Duodenal mucosa (tissue), 2 donors: Measurements from ENCODE around the gene USP48.

Experiments
- H3K27ac ChIP-seq: one replicate; pipeline ENCODE4 v1.7.0; 2013; ENCODE audit warnings: low read depth, low read length
- H3K27me3 ChIP-seq, 2 donors: one replicate each; pipeline ENCODE4 v1.7.0; 2013; ENCODE audit warnings: low read length in 2 of 2, control low read depth in 1 of 2; ENCODE audit not compliant: insufficient read depth in 2 of 2, control insufficient read depth in 1 of 2
- H3K36me3 ChIP-seq, 2 donors: one replicate each; pipeline ENCODE4 v1.7.0; 2013; ENCODE audit warnings: low read length in 2 of 2, control low read depth in 1 of 2; ENCODE audit not compliant: insufficient read depth in 2 of 2, control insufficient read depth in 1 of 2
- H3K4me1 ChIP-seq, 2 donors: one replicate each; pipeline ENCODE4 v1.7.0; 2013; ENCODE audit warnings: low read length in 2 of 2, control low read depth in 1 of 2; ENCODE audit not compliant: insufficient read depth in 2 of 2, control insufficient read depth in 1 of 2
- H3K4me3 ChIP-seq, 2 donors: one replicate each; pipeline ENCODE4 v1.7.0; 2013; ENCODE audit warnings: low read length in 2 of 2, low read depth in 1 of 2
- H3K9ac ChIP-seq, 2 donors: one replicate each; pipeline ENCODE4 v1.7.0; 2013; ENCODE audit warnings: low read length in 2 of 2, low read depth in 1 of 2
- H3K9me3 ChIP-seq, 2 donors: one replicate each; pipeline ENCODE4 v1.7.0; 2013; ENCODE audit warnings: low read length in 2 of 2, control low read depth in 1 of 2; ENCODE audit not compliant: control insufficient read depth in 1 of 2

Gene USP48

GRCh38 chr1:21734526-21734925 lies 48.4 kb downstream of the USP48 start:
- H3K27me3 ChIP-seq: no peaks in the 10 kb centered on the region
- no peaks in the 10 kb centered on the region for H3K4me1 ChIP-seq
- no peak overlapping the region for H3K9ac ChIP-seq
- peaks cover 28 to 53% of the 10 kb centered on the region in 2 donors for H3K36me3 ChIP-seq
- H3K9me3 ChIP-seq: no peaks in the 10 kb centered on the region
- no peak overlapping the region for H3K4me3 ChIP-seq
- H3K27ac ChIP-seq: no peak overlapping the region

DNA sequence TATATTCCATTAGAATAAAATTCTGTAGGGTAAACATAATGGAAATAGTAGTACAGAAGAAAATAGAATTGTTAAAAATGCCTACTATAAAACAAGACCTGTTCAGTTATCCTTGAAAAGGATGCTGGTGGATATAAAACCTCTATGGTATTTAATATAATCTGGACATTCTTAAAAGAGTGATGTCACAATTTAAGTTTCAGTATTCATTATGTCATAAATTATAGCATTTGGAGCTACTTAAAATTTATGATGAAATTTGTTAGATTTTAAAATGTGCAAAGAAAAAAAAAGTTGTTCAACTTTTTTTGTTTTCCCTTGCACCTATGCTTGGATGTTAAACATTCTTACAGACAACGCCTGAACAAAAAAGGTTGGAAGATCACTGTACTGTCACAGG lies 50.3 kb downstream of the USP48 start:
- Histone ChIP-seq H3K9me3 (no peaks in the 10 kb centered on the region), H3K27me3 (no peaks in the 10 kb centered on the region), H3K27ac (no peak overlapping the region), H3K4me3 (no peak overlapping the region), H3K9ac (no peak overlapping the region), H3K4me1 (no peaks in the 10 kb centered on the region), H3K36me3 (peaks cover 33 to 63% of the 10 kb centered on the region in 2 donors)

DNA sequence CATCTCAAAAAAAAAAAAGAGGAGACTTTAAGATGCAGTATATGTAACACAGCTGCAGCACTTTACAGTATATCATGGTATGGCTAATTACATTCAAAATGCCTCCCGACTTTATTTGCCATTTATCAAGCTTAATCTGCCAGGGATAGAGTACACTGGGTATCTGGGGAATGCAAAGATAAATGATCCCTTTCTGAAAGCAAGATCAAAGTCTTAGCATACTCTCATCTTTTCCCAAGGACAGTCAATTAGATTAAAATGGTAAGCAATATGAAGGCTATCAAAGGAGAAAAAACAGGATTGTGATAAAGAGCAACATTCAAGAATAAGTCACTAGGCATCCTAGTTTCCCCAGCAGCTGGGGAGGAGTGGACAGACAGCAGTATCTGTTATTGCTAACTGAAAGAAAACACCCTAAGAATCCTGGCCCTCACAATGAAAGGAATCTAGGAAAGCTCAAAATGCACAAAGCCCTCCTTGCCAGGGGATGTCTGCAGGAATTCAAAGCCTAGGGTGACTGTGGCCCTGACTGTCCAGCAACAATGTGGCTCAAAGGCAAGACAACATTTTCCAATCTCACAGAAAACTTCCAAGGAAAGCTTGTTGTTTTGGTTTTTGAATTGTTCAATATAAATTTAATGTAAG lies 57.1 kb downstream of the USP48 start:
- Histone ChIP-seq H3K4me1 (no peaks in the 10 kb centered on the region), H3K4me3 (no peak overlapping the region), H3K36me3 (peaks cover 9 to 52% of the 10 kb centered on the region in 2 donors), H3K9ac (no peak overlapping the region), H3K27me3 (no peaks in the 10 kb centered on the region), H3K27ac (no peak overlapping the region), H3K9me3 (no peaks in the 10 kb centered on the region)

- Histone ChIP-seq H3K4me1 (no peaks in the 10 kb centered on the region), H3K27ac (no peak overlapping the region), H3K36me3 (peaks cover 14 to 63% of the 10 kb centered on the region in 2 donors), H3K9ac (no peak overlapping the region), H3K4me3 (no peak overlapping the region), H3K9me3 (no peaks in the 10 kb centered on the region), H3K27me3 (no peaks in the 10 kb centered on the region)
Measured at GRCh38 chr1:21724570-21724969, 58.4 kb downstream of the USP48 start.

DNA sequence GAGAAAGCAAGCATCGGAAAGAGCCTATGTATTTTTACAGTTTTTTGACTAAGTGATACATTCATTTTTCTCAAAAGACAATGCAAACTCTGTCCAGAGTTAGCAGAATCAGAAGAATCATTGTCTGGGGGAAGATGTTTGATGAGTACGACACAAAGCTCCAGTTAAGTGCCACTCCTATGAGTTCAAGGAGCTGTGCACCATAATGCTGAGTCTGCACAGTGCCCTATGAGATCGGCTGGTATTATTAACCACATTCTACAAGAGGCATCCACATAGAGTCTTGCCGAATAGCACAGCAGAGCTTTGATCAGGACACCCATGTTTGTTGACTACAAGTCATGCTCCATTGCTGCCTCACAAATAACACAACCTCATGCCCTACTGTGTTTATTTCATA lies 58.9 kb downstream of the USP48 start:
- Histone ChIP-seq H3K27ac (no peak overlapping the region), H3K4me1 (no peaks in the 10 kb centered on the region), H3K9ac (no peak overlapping the region), H3K36me3 (peaks cover 14 to 63% of the 10 kb centered on the region in 2 donors), H3K4me3 (no peak overlapping the region), H3K27me3 (no peaks in the 10 kb centered on the region), H3K9me3 (no peaks in the 10 kb centered on the region)

DNA sequence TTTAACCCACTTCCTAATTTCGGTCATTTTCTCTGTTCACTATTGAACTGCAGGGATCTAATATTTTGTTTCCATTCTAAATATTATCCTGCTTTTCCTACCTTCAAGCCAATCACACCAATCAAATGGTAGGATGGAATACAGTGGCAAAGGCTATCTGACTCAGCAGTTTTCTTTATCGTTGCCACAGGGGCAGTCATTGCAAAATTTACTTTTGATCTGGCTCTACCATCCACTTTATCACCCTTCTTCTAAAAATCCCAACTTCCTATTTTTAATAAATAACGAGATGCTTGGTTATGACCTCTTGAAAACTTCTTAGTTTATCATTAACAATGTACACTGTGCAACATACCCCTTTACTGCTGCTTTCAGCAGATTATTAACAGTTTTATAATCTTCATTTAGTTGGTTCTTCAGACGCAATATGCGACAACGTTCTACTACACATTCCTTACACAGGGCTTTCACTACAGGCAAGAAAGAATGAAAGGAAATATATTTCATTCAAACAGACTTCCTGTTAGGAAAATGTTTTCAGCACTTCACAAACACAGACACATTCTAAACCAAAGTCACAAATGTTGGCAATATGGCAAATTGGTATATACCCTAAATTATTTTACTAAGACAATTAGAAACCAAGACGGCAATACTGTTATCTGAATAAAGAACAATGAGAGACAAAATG lies 61.5 kb downstream of the USP48 start:
- no peak overlapping the region for H3K9ac ChIP-seq
- H3K9me3 ChIP-seq: no peaks in the 10 kb centered on the region
- H3K27ac ChIP-seq: no peak overlapping the region
- H3K27me3 ChIP-seq: no peaks in the 10 kb centered on the region
- peaks cover 11 to 62% of the 10 kb centered on the region in 2 donors for H3K36me3 ChIP-seq
- no peak overlapping the region for H3K4me3 ChIP-seq
- no peaks in the 10 kb centered on the region for H3K4me1 ChIP-seq

GRCh38 chr1:21716169-21716568 lies 66.8 kb downstream of the USP48 start:
- Histone ChIP-seq H3K27me3 (no peaks in the 10 kb centered on the region), H3K9ac (no peak overlapping the region), H3K4me3 (no peak overlapping the region), H3K27ac (no peak overlapping the region), H3K4me1 (no peaks in the 10 kb centered on the region), H3K9me3 (no peaks in the 10 kb centered on the region), H3K36me3 (peaks cover 18 to 66% of the 10 kb centered on the region in 2 donors)

GRCh38 chr1:21707891-21708290 lies 75.1 kb downstream of the USP48 start:
- Histone ChIP-seq H3K27me3 (no peaks in the 10 kb centered on the region), H3K36me3 (peaks cover 17 to 22% of the 10 kb centered on the region in 2 donors), H3K9me3 (no peaks in the 10 kb centered on the region), H3K27ac (no peak overlapping the region), H3K9ac (no peak overlapping the region), H3K4me1 (peaks cover 0 to 9% of the 10 kb centered on the region in 2 donors), H3K4me3 (no peak overlapping the region)

DNA sequence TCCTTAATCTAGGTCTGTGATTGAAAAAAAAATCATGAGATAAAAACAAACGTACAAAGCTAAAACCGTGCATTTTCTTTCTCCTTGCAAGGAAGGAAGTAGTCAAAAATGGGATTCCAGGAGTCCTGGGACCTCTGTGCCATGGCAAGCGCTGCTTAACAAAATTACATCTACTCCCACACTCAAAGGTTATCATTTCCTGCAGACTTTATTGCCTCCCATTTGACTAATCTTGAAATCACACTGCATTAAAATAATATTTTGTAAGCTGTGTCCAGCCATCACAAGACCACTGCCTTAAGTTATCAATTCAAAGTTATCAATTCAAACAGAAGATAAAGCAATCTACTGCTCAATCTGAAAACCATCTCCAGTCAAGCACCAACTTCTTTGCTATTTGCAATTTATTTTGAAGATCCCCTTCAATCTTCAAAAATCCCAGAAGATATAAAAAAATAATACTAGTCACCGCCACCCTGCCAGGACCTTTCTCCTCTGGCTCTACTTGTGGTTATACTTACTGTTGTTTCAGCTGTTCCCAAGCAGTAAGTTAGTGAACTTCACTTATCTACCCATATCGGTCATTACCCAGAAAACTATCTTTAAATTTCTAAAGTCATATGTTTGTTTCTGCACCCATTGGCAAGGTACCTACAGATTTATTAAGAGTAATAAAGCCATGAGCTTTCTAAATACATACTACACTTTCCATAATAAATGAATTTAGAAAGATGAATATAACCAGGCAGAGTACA lies 75.7 kb downstream of the USP48 start:
- no peak overlapping the region for H3K4me3 ChIP-seq
- H3K27ac ChIP-seq: no peak overlapping the region
- H3K9me3 ChIP-seq: no peaks in the 10 kb centered on the region
- H3K9ac ChIP-seq: no peak overlapping the region
- H3K4me1 ChIP-seq: peaks cover 0 to 9% of the 10 kb centered on the region in 2 donors
- no peaks in the 10 kb centered on the region for H3K27me3 ChIP-seq
- H3K36me3 ChIP-seq: peaks cover 18 to 28% of the 10 kb centered on the region in 2 donors

DNA sequence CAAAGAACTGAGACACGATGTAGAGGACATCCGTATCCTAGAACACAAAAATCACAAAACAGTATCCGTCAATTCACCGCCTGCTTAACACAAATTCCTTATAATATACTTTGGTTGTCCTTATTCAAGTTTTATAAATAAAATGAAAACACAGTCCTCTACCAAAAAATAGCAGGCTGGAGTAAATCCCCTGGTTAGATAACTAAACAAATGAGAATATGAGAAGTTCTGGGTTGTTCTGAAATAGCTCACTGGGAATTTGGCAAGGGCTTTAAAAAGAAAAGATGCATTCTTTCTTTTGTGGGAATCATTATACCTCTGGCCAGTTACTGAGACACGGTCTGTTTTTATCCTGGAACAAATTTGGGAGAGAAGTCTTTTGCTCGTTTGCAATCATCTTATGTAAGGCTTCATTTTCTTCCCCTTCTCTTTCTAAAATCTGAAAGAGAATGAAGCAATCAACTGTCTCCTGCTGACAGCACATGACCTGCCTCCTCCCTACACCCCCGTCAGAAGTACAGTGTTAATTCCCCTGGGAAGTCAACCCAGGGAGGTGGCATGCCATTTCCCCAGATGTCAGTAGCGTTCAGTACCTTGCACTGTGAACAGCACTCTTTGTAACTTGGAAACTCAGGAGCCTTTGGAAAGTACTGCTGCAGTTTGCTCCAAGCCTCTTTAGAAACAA lies 76.7 kb downstream of the USP48 start:
- H3K4me3 ChIP-seq: no peak overlapping the region
- no peak overlapping the region for H3K27ac ChIP-seq
- H3K27me3 ChIP-seq: no peaks in the 10 kb centered on the region
- H3K9me3 ChIP-seq: no peaks in the 10 kb centered on the region
- H3K4me1 ChIP-seq: peaks cover 0 to 9% of the 10 kb centered on the region in 2 donors
- no peak overlapping the region for H3K9ac ChIP-seq
- peaks cover 22 to 36% of the 10 kb centered on the region in 2 donors for H3K36me3 ChIP-seq
